HG03378 (cell line): ENCODE measurements around the gene NLGN4X.

Experiments used
- ATAC-seq: cut with Tn5 transposase; IDR thresholded peaks from one replicate; pipeline ENCODE4 v1.9.1; 2021; ENCODE audit warnings: mild to moderate bottlenecking, moderate library complexity; ENCODE audit not compliant: unreplicated experiment

The NLGN4X gene

GRCh38 chrX:6228720-6229119 is at the start of gene NLGN4X:
Gene NLGN4X (minus strand): TSS chrX:6228867. CDS start chrX:6151466, 77,401 bp downstream.
- no peak for ATAC-seq

GRCh38 chrX:6266041-6266440 is 37.4 kb upstream of the NLGN4X start:
- no peak for ATAC-seq

- no peak for ATAC-seq
Measured at GRCh38 chrX:6262959-6263358, 34.3 kb upstream of the NLGN4X start.

- no peak for ATAC-seq
Measured at GRCh38 chrX:6257025-6257424, 28.4 kb upstream of the NLGN4X start.

- no peak for ATAC-seq
Measured at GRCh38 chrX:6244666-6245065, 16.0 kb upstream of the NLGN4X start.

GRCh38 chrX:6238576-6238975 is 9.9 kb upstream of the NLGN4X start:
- ATAC-seq: no peak

GRCh38 chrX:6227935-6228334 is 732 bp downstream of the NLGN4X start:
- no peak for ATAC-seq

- no peak for ATAC-seq
Measured at GRCh38 chrX:6227453-6227835, 1.2 kb downstream of the NLGN4X start.

- no peak for ATAC-seq
Measured at GRCh38 chrX:6226596-6227452, 1.8 kb downstream of the NLGN4X start.

GRCh38 chrX:6225911-6226595 is 2.6 kb downstream of the NLGN4X start:
- ATAC-seq: no peak

GRCh38 chrX:6225288-6225910 is 3.3 kb downstream of the NLGN4X start:
- ATAC-seq: no peak

GRCh38 chrX:6223516-6223915 is 5.2 kb downstream of the NLGN4X start:
- ATAC-seq: no peak

- ATAC-seq: no peak
Measured at GRCh38 chrX:6210230-6210629, 18.4 kb downstream of the NLGN4X start.

GRCh38 chrX:6203462-6204215 is 25.0 kb downstream of the NLGN4X start:
- ATAC-seq: no peak

- no peak for ATAC-seq
Measured at GRCh38 chrX:6199486-6199885, 29.2 kb downstream of the NLGN4X start.

- no peak for ATAC-seq
Measured at GRCh38 chrX:6187256-6187655, 41.4 kb downstream of the NLGN4X start.

GRCh38 chrX:6184900-6185515 is 43.7 kb downstream of the NLGN4X start:
- ATAC-seq: peak; percentile 98

GRCh38 chrX:6175914-6176313 is 52.8 kb downstream of the NLGN4X start:
- no peak for ATAC-seq

GRCh38 chrX:6170424-6170823 is 58.2 kb downstream of the NLGN4X start:
- no peak for ATAC-seq

GRCh38 chrX:6169407-6169806 is 59.3 kb downstream of the NLGN4X start:
- ATAC-seq: no peak

GRCh38 chrX:6163721-6164120 is 64.9 kb downstream of the NLGN4X start:
- ATAC-seq: no peak
